Astrocyte of the spinal cord (primary cell): ENCODE data around the gene GATA1.

Experiments
- DNase-seq: peaks from one replicate; pipeline ENCODE4 v3.0.0; 2011; ENCODE audit warnings: low read depth, low spot score
- H3K4me3 ChIP-seq: 2 replicates; pipeline ENCODE4 v1.5.1; 2011; ENCODE audit warnings: low read depth, mild to moderate bottlenecking, low read length, moderate library complexity
- in situ Hi-C: cut with HindIII; loops from 2 replicates; pipeline ENCODE4 v1.10.0; 2017; ENCODE audit warnings: low sequenced_read_pairs
- TF ChIP-seq, protein P1 (sequence below): IDR thresholded peaks from 2 replicates; pipeline ENCODE4 v1.5.1; 2012; ENCODE audit warnings: low read depth, mild to moderate bottlenecking, low read length, inconsistent platforms

The GATA1 gene

DNA sequence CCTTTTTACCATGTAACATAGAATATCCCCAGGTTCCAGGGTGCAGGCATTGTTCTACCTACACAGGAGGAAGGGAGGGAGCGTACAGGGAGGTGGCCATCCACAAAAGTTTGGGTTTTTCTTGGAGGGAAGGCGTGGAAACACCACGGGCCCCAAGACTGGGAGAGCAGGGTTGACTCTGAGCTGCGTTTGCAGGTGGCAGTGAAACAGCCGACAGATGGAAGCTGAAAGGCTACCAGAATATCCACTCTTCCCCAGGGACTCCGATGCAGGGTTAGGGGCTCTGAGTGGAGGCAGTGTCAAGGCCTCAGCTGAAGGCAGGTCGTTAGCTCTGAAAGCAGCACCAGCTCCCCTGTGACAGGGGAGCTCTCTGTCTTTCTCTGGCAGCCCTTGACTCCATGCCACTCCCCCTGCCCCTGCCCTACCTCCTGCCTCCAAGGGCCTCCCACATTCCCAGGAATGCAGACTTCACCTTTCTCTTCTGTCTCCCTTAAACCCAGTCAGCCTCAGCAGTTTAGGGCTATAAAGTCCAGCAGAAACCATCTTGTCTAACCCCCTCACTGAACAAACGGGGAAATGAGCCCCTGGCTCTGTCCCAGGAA lies 38.9 kb upstream of the GATA1 start:
- TF ChIP-seq, protein P1, sequence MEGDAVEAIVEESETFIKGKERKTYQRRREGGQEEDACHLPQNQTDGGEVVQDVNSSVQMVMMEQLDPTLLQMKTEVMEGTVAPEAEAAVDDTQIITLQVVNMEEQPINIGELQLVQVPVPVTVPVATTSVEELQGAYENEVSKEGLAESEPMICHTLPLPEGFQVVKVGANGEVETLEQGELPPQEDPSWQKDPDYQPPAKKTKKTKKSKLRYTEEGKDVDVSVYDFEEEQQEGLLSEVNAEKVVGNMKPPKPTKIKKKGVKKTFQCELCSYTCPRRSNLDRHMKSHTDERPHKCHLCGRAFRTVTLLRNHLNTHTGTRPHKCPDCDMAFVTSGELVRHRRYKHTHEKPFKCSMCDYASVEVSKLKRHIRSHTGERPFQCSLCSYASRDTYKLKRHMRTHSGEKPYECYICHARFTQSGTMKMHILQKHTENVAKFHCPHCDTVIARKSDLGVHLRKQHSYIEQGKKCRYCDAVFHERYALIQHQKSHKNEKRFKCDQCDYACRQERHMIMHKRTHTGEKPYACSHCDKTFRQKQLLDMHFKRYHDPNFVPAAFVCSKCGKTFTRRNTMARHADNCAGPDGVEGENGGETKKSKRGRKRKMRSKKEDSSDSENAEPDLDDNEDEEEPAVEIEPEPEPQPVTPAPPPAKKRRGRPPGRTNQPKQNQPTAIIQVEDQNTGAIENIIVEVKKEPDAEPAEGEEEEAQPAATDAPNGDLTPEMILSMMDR = no peak
- no peak overlapping the region for H3K4me3 ChIP-seq
- in situ Hi-C loops = no loop called here
- no peak for DNase-seq

DNA sequence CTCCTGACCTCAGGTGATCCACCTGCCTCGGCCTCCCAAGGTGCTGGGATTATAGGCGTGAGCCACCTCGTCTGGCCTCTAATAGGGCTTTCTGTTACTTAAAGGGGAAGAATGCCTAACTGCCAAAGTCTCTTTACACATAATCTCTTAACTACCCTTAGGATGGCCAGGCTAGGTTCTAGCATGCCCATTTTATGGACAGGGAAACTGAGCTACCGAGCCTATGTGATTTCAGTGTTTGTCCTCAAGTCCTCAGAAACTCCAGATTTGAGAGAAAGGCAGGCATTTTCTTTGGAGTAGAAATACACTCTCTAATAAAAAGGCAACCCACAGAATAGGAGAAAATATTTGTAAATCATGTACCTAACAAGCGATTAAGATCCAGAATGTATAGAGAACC lies 37.2 kb upstream of the GATA1 start:
- in situ Hi-C loops = no loop called here
- TF ChIP-seq, protein P1 = no peak
- DNase-seq = no peak
- no peak overlapping the region for H3K4me3 ChIP-seq

DNA sequence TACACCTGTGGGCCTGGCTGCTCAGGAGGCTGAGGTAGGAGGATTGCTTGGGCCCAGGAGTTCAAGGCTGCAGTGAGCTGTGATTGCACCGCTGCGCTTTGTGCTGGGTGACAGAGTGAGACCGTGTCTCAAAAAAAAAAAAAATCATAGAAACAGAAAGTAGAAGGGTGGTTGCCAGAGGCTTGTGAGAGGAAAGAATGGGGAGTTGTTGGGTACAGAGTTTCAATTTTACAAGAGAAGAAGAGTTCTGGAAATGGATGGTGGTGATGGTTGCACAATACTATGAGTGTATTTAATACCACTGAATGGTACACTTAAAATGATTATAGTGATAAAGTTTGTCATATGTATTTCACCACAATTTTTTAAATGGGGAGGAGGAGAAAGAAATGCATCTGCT lies 35.0 kb upstream of the GATA1 start:
- TF ChIP-seq, protein P1 = no peak
- DNase-seq = no peak
- no peak overlapping the region for H3K4me3 ChIP-seq
- in situ Hi-C loops = no loop called here

DNA sequence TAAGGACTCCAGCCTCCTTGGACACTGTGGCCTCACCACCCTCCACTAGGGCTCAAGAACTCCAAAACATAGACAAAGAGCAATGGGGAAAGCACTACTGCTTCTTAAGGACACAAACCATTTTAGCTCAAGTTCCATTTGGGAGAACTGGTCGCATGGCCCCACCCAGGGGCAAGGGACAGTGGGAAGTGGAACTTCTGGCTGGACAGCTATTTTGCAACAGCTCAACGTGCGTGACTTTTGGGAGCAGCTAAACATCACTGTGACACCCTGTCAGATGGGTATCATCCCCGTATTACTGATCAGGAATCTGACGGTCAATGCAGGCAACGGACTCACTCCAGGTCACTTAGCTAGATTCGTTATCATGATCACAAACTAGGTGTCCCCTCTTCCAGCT lies 33.9 kb upstream of the GATA1 start:
- TF ChIP-seq, protein P1 = no peak
- DNase-seq = no peak
- in situ Hi-C loops = no loop called here
- H3K4me3 ChIP-seq = no peak overlapping the region

DNA sequence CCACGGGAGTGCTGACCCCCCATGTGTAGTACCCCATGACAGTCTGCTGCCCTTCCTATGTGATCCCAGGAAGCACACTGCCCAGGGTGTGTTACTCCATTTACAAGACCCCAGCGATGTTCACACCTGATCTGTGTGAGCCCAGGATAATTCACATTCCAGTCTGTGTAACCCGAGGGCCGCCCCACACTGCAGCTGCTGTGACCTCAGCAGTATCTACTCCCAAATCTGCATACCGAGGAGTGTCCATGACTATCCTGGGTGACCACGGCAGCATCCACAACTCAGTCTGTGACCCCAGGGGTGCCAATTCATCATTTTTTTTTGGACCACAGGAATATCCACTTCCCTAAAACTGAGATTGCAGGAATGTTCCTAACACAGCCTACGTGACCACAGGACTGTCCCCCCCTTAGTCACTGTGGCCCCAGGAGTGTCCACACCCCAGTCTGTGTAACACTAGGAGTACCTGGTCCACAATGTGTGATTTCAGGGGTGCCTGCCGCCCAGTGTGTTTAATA lies 32.6 kb upstream of the GATA1 start:
- H3K4me3 ChIP-seq = no peak overlapping the region
- in situ Hi-C loops = no loop called here
- TF ChIP-seq, protein P1 = no peak
- DNase-seq = no peak

DNA sequence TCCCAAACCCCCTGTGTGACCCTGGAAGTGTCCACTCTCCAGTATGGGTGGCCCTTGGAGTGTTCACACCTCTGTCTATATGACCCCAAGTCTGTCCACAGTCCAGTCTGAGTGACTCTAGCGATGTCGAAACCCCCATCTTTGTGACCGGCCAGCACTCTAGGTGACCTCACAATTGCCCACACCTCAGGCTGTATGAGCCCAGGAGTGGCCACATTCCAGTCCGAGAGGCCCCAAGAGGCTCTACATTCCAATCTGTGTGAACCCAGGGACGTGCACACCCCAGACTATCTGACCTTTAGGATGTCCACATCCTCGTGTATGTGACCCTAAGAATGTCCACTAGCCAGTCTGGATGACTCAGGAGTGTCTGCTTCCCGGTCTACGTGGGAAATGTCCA lies 32.2 kb upstream of the GATA1 start:
- H3K4me3 ChIP-seq = no peak overlapping the region

More for the DNA sequence above, 32.2 kb upstream of the GATA1 start:
- TF ChIP-seq, protein P1 = no peak
- no peak for DNase-seq
- in situ Hi-C loops = no loop called here
